NT2/D1 (cell line): ENCODE data around the gene GNAI1.

Source experiments
- YY1 ChIP-seq: IDR thresholded peaks from 2 replicates; pipeline ENCODE4 v1.6.1; 2011; ENCODE audit not compliant: insufficient read length, insufficient read depth
- ZNF274 ChIP-seq: IDR thresholded peaks from 2 replicates; pipeline ENCODE4 v1.6.1; 2011; ENCODE audit warnings: mild to moderate bottlenecking, low read depth, low read length

DNA sequence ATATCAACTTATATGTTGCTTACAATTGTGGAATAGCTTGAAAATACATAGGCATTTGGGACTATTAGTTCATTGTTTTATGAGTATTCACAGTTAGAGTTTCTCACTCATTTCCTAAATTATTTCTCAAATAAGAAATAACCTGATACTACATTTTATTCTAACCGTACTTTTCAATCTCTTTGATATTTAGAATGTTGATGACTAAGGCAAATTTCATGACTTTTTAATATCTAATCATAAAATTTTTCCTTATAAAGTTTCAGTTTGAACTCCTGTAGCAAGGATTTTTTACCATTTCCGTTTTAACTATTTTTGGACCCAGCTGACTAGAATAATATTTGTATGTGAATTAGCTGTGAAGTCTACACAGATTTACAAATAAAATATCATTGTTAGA lies 41.3 kb upstream of the GNAI1 start:
- TF ChIP-seq ZNF274: no peak
- no peak for TF ChIP-seq YY1
